ENCODE results near the gene THRA. TPM values are rescaled to one million over a fixed set of nuclear protein-coding genes. Genes with fewer than 3 reads are reported as not detected.

Gene THRA
- polyA plus RNA-seq, 5 donors = 61.9 to 86.3 (median 72.0) TPM

- DNase-seq = no peak
Observed at GRCh38 chr17:40076591-40076990, 13.8 kb downstream of the THRA start.

GRCh38 chr17:40079545-40079944 lies 16.8 kb downstream of the THRA start:
- DNase-seq = no peak

DNA sequence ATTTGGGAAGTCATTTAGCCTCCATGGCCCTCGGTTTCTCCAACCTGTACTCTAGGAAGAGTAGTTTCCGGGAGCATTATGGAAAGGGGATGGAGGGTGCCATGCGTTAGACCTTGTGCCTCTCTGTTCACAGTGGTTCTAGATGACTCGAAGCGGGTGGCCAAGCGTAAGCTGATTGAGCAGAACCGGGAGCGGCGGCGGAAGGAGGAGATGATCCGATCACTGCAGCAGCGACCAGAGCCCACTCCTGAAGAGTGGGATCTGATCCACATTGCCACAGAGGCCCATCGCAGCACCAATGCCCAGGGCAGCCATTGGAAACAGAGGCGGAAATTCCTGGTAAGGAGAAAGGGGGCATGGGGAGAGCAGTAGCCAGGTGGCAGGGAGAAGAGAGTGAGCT lies 21.7 kb downstream of the THRA start:
- no peak for DNase-seq

DNA sequence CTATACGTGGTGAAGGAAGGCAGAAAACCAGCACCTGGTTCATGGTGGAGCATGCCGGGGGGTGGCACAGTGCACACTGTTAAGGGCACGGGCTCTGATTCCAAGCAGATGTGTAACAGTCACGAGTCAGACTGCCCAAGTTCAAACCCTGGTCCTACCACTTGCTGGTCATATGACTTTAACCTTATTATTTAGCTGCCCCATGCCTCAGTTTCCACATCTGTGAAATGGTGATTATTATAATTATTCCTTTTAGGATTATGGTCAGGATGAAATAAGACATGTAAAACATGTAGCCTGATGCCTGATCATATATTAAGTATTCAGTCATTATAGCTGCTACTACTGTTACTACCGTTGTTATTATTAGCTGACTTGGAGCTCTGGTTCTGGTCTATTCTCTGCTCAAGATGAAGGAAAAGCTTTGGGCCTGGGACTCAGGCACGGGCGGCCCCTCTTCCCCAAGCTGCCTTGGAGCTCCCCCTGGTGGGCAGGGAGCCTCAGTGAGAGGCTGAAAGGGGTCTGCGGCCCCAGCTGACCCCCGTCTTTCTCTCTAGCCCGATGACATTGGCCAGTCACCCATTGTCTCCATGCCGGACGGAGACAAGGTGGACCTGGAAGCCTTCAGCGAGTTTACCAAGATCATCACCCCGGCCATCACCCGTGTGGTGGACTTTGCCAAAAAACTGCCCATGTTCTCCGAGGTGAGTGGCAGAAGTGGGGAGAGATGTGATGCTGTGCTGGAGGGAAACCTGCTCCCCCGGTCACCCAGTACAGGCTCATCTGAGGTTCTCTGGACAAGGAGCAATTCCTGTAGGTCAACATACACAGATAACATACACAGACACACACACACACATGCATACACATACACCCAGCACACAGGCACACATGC lies 23.6 kb downstream of the THRA start:
- no peak for DNase-seq

DNA sequence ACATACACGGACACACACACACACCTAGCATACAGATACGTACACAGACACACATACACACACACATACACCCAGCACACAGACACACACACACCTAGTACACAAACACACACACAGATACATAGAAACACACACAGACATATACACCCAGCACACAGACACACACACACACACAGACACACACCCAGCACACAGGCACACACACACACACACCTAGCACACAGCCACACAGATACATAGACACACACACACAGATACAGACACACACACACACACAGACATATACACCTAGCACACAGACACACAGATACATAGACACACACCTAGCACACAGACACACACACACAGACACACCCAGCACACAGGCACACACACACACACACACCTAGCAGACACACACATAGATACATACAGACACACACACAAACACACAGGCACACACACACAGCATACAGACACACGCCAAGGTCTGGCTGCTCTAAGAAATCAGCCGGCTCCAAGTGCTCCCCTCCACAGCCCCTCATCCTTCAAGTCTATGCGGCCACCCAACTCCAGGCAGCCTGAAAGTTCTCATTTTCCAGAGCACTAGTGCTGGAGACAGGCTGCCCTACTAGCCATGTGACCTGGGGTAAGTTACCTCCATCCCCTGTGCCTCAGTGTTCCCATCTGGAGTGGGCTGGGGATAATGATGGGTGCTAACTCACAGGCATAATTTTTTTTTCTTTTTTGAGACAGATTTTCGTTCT lies 24.5 kb downstream of the THRA start:
- no peak for DNase-seq

- no peak for DNase-seq
Observed at GRCh38 chr17:40087903-40088718, 25.3 kb downstream of the THRA start.

GRCh38 chr17:40089077-40089895 lies 26.5 kb downstream of the THRA start:
- no peak for DNase-seq

DNA sequence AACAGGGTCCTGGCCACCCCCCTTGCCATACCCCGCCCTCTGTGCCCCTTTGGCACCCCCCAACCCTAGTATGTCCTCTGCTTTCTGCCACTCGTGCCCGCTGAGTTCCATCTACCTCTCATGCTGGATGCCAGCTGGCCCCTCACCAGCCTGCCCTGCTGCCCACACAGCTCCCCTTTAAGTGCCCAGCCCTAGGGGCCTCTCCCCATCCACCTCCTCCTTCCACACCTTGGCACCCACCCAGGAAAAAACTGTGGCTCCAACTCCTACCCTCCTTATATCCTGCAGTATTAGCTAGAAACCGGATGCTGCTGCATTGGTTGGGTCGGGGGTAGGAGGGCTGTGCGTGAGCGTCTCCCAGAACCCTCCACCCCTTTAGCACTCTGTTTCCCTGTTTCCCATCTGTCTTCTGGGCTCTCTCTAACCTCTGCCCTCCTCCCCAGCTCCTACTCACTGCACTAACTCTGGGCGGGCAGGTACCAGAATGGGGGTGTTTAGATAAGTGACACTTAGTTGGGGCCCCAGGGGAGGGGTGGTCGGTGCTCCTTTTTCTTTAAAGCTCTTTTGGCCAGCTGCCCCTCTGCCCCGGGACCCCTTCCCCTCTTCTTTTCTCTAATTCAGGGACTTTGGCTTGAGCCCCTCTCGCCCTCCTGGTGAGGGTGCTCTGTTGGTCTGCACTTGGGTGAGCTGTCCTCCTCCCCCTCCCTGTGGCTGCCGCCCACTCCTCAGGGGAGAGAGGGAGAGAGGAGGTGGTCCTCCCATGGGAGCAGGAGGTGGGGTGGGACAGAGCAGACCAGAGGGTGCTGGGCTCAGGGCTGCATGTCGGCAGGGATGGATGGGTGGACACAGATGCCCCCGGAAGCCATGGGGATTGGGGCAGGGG lies 27.7 kb downstream of the THRA start:
- DNase-seq = no peak

- no peak for DNase-seq
Observed at GRCh38 chr17:40091691-40092397, 29.1 kb downstream of the THRA start.

GRCh38 chr17:40092581-40092980 lies 29.8 kb downstream of the THRA start:
- DNase-seq = no peak

GRCh38 chr17:40093005-40093579 lies 30.3 kb downstream of the THRA start:
- DNase-seq = no peak

DNA sequence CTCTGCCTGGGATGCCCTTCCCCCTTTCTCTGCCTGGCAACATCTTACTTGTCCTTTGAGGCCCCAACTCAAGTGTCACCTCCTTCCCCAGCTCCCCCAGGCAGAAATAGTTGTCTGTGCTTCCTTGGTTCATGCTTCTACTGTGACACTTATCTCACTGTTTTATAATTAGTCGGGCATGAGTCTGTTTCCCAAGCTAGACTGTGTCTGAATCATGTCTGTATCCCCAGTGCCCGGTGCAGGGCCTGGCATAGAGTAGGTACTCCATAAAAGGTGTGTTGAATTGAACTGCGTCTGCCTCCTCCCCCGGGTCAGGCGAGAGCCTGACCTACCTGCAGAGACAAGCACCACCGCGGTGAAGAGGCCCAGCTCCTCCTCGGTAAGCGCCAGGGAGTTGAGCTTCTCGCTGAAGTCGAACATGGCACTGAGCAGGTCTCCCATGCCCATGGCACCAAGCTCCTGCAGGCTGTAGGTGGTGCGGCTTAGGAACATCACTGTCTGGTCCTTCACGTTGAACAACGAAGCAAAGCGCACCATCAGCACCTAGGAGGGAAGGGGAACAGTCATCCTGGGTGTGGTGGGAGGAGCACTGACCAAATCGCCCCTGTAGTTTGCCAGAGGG lies 30.9 kb downstream of the THRA start:
- no peak for DNase-seq

DNA sequence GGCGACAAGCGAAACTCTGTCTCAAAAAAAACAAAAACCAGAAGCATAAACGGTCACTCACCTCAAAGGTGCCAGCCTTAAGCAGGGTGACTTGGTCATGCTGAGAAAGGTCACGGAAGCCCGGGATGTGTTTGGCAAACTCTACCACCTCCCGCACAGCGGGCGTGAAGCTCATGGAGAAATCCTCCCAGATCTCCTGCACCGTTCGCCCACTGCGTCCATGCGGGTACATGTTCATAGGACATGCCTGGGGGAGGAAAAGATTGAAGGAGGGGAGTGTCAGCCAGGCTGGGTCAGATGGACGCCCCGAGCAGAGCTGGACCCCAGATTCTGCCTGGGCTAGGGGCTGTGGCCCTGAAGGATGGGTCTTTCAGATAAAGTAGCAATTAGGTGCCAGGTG lies 32.1 kb downstream of the THRA start:
- no peak for DNase-seq

GRCh38 chr17:40095351-40095943 lies 32.7 kb downstream of the THRA start:
- no peak for DNase-seq

GRCh38 chr17:40095944-40096791 lies 33.4 kb downstream of the THRA start:
- no peak for DNase-seq

GRCh38 chr17:40097087-40097486 lies 34.3 kb downstream of the THRA start:
- no peak for DNase-seq
